Muscle of arm (tissue), 12 donors: ENCODE measurements around the gene POU4F2. TPM values are rescaled to one million over a fixed set of nuclear protein-coding genes. Genes with fewer than 3 reads are reported as not detected.
"Not testable (repeated sequence)": the region's sequence is repeated elsewhere in the genome, so short reads cannot be mapped to it uniquely, and the experiment has no call there.

ENCODE experiments used
- DNase-seq: peaks from one replicate; pipeline ENCODE4 v3.0.0-alpha.2; 2013
- polyA plus RNA-seq, 12 donors: library from polyadenylated mRNA; unstranded; fragments of 120-200 nt; gene quantifications; one replicate each; pipeline ENCODE4 v1.2.1, GENCODE V29; 2013; ENCODE audit not compliant: insufficient read length in 12 of 12

POU4F2 gene
- polyA plus RNA-seq, 12 donors, result not detected

DNA sequence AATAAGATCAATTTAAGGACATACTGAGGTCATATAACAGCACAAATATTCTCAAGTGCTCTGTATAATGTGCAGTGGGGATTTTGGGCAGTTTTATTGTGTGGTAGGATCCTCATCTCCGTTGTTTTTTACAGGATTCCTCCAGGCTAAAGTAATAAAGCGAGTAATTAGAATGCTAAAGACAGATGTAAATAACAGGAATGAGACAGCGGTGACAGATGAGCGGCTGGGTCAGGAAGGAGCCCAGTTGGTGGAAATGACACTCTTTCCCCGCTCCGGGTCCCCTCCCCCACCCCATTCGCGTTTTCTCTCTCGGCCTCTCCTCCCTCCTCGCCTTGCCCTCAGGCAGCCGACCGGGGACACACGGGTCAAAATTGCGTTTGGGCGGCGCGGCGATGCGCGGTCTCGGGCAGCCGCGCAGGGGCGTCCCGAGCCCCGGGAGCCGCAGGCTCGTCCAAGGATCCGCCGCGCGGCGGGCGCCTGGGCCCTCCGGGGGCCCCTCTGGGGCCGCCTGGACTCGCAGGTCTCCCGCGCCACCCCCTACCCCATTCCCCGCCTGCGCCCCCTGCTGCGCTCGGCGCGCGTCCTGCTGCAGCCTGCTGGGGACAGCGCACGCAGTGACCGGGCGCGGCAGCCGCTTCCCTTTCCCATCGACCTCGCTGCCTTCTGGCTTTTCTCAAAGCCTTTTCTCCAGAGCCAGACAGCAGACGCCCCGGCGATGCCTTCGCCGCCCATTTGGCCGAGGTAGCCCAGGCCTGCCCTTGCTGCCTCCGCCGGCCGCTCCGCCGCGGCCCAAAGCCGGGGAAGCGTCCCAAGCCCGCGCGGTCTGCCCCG is 16.2 kb downstream of the POU4F2 start:
- DNase-seq, result no peak

GRCh38 chr4:146655521-146655856 is 16.8 kb downstream of the POU4F2 start:
- no peak for DNase-seq

DNA sequence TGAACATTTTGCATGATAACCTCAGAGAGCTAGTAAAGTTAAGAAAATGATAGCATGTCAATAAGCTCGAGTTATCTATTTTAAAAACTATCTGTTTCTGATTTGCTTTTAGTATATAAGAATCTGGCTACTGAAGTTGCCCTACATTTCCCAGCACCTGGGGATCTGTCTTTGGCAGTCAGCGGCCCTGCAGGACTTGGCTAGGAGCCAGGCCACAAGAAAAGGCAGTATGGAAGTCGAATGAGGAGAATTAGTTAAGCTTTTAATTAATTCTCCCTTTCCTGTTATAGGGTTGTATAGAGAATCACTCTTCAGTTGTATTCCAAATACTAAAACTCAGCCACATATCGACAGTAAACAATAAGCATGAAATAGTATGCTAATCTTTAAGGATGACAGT is 22.7 kb downstream of the POU4F2 start:
- DNase-seq, result no peak

- not testable (repeated sequence) for DNase-seq
Measured at GRCh38 chr4:146663968-146664311, 25.2 kb downstream of the POU4F2 start.

DNA sequence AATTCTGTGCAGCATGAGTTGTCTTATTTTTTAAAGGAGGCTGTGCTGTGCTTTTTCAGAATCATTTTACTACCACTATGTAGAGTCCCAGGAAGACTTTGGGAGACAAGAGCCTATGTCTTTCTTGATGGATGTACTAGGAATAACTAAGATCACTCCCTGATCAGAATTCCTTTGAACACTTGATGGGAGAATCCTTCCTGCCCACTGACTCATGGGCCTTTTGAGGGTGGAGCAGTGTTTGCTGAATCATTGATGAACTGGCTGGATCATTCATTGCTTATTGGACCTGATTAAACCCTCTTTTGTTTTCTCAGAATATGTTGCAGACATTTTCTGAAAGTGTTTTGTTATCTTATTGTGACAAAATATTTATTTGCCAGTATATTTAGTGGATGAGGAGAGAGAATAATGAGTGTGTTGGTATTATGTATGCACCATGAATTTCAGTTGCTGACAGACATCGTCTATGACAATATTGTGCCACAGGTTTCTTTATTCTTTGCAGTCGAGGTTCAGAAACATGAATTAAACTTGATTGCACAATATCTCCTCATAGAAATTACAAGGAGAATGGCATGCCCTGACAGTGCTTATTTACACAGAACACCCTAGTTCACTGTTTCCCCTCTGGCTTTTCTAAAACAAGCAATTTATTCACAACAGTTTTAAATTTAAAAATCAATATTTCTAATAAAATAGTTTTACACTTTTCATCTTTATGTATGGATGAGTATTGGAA is 36.3 kb downstream of the POU4F2 start:
- DNase-seq, result no peak

Other genes starting within 250 kb of the POU4F2 start
- 10 to 100 TPM in 3 of 12 donors, 1 to 10 TPM in 8, not detected in 1; 4.1 to 14.2 (median 9.1) TPM for gene SLC10A7, start 117.0 kb upstream of the POU4F2 start, polyA plus RNA-seq